GM19023 (cell line): ENCODE measurements around the gene LINS1.
"Not testable (repeated sequence)": the region's sequence is repeated elsewhere in the genome, so short reads cannot be mapped to it uniquely, and the experiment has no call there.

ENCODE experiments used
- ATAC-seq: cut with Tn5 transposase; IDR thresholded peaks from one replicate; pipeline ENCODE4 v1.9.1; 2021; ENCODE audit warnings: mild to moderate bottlenecking, moderate library complexity; ENCODE audit not compliant: unreplicated experiment

Gene LINS1

DNA sequence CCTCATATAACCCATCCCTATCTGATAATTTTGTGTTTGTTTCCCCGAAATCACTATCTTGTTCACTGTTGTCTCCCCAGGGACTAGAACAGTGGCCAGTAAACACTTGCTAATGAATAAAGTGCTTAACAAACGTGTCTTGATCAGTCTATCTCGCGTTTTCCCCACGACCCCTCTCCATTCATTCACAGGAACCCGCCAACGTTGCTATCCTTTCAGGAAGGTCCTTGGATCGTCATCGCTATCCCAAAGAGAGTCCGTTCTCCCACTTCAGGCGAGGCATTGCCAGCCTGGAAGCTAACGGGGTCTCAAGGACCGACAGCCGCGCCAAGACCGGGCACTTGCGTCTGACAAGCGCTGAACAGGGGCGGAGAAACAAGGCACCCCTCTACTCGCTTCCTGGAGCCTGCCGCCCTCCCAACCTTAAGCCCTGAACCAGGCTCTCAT, 344 bp downstream of the LINS1 start:
- ATAC-seq = peak; percentile 16

DNA sequence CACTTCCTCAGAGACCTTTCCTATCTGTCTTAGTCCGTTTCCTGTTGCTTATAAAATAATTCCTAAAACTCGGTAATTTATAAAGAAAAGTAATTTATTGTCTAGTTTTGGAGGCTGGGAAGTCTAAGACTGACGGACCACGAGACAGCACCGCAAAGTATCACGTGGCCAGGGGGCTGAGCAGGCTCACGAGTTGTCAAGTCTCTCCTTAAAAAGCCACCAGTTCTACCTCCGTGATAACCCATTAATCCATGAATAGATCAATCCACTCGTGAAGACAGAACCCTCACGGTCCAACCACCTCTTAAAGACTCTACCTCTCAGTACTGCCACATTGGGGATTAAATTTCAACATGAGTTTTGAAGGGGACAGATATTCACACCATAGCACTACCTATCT, 821 bp downstream of the LINS1 start:
- ATAC-seq = no peak

DNA sequence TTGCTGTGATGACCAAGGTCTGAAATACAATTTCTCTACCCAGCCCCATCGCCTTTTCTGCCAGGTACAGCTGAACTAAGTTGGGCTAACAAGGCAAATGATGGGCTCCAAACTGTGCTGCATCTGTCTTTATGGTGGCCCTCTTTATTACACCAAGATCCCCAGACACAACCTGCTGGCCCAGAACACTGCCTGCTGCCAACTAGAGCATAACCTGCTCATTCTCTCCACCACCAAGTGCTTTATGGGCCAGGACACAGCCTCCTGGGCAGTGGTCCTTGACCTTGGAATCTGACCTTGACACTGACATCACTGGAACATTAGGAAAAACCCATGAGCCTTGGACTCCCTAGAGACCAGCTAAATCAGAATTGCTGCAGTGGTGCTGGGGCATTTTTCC, 3.3 kb downstream of the LINS1 start:
- ATAC-seq = no peak

DNA sequence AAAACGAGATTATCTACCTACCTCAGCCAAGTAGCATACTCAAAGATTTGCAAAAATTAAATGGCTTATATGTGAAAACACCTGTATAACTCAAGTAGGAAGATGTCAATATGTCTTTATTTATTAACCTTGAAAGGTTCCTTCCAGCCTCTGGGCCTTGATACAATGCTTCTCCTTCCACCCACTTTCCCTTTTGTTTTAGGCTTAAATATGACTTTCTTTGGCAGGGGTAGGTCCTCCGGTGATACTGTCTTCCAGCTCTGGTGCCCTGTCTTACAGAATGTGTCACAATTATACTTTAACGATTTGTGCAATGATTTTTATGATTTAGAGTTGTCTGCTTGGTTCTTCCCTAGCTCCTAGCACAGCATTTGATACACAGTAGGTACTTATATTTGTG, 4.1 kb downstream of the LINS1 start:
- ATAC-seq = no peak

DNA sequence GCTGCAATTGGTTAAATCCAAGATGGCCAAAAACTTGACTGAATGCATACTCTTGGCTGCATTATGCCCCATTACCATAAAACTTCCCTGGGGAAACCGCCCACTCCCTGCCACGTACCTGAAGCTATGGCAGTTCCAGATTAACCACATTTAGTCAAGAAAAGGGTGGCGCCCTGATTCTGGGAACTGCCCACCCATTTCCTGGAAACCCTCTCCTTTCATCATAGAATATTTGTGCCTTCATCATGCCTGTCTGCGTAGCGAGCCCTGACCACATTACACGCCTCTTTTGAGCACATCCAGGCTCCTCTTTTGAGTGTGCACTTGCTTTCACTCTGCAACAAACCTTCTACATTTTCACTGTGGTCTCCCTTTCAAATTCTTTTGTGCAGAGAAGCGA, 5.2 kb downstream of the LINS1 start:
- peak; percentile 75 for ATAC-seq

DNA sequence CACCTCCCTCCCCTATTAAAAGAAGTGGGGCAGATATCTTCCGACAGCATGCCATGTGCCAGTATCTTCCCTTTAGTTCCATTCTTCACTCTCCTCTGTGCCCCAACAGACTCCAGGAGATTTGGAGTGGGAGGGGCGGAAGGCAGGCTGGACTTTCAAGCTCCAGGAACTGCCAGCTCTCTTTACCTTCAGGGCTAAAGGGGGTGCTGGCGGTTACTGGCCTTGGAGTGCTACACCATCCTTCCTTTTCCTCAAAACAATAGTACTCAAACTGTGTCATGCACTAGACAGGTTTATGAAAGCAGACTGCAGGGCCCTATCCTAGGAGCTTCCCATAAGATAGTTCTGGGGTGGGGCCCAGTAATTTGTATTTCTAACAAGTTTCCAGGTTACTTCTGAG, 6.0 kb downstream of the LINS1 start:
- no peak for ATAC-seq

DNA sequence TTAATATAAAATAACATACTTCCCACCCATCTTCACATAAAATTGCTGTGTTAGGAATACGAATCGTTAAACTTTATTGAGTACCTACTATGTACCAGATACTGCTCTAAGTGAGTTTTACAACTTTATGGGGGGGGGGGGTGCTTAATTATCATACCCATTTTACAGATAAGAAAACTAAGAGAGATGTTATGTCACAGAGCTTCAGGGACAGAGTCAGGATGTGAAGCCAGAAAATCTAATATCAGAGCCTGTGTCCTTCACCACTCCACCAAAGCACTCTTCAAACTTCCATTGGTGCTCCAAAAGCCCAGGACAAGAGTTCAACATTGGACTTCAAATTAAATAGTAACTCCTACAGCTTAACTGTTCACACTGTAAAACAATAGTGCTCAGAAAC, 8.6 kb downstream of the LINS1 start:
- no peak for ATAC-seq

DNA sequence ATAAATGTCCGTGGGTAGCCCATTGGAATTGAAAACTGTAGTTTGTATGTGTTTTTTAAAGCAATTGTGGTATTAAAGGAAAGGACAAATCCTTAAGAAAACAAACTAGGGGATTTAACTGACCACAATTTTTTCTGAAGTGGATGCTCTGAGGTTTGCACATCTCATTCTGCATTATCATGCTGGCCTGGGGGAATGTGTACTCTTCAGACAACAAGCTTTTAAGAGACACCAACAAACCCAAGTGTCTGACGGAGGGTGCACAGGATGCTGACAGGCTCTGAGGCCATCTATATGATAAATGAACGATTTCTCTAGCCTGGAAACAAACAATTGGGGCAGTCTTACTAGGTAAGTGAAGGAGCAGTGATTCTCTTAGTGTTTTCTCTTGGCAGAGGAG, 9.1 kb downstream of the LINS1 start:
- no peak for ATAC-seq

DNA sequence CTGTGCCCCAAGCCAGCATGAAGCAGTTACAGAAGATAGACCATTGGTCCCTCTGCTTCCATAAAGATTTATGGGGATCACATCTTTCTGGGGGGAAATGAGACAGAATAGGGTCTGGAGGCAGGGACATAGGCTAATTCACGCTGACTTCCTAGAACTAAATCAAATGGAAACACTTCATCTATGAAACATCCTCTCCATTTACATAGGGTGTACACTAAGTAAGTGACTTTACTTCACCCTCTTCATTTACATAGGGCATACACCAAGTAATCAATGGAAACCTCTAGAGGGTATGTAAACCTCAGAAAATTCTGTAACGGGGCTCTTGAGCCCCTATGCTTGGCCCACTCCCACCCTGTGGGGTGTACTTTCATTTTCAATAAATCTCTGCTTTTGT, 10.1 kb downstream of the LINS1 start:
- no peak for ATAC-seq

DNA sequence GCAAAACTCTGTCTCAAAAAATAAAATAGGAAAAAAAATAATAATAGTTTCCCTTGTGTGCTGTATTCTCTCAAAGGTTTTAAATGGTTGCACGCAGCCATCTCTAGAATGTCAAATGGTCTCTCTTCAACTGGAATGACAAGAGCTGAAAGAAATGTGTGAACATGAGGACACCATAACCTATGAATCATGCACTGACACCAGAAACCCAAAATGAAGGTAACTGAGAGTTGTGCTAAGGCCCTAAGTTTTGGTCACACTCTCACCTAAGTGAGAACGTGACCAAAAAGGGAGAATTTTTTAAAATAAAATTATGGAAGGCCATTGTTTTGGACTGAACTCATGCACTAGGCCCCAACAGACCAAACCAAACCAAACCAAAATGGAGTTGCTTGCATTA, 10.8 kb downstream of the LINS1 start:
- not testable (repeated sequence) for ATAC-seq

DNA sequence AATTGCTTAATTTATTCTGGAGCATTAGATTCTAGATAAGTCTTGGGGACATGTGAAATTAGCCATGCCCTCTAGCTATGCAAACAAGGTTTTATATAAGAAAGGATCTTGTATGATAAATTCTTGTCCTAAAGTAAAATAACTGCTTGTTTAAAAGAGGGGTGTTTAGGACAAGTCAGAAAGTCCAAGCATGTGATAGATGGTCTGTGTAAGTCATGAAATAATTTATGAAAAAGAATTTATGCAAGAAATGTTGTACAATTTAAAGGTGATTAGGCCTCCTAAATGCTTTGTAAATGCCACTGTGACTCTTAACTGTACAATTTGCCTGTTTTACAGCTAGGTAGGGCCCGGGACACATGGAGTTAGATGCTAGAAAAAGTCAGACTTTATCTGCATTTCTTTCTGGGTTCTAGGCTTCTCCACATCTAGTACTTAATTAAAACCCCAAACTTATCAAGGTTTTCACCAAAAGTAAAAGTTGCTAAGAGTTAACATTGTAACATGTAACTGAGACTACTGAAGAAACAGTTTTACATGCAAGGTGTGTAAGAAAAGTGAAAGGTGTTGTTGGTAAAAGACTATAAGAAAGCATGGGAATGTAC, 13.2 kb downstream of the LINS1 start:
- no peak for ATAC-seq

DNA sequence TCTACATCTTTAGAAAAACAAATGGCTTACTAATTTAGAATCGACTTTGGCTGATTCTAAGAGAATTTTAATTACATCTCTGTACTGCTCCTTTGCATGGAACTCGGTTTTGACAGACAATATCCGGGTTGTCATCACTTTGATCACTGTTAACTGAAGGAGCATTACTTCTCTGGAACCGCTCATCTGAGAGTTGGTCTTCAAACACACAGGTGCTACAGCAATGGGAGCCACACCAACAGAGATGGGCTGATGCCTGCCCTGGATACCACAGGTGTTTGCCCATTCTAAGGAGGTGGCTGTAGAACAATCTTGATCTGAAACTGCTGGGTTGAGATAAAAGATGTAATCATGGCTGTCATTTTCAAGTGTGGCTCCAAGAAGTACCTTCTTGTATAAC, 21.6 kb downstream of the LINS1 start:
- ATAC-seq = no peak

DNA sequence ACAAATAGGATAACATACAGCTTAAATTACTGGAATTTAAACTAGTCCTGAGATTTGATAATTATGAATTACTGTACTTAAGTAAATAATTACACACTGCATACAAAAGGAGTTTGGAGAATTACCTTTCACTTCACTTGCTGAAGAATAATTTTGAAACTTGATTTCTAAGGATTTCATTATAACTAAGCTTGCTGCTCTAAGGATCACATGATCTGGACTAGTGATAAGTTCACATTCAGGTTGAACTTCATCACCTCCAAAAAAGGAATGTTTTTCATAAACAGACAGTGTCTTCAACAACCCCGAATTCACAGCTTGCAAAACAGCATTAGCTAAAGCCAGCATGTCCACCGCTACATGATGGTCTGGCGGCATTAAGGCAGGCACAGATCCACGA, 28.5 kb downstream of the LINS1 start:
- ATAC-seq = no peak

DNA sequence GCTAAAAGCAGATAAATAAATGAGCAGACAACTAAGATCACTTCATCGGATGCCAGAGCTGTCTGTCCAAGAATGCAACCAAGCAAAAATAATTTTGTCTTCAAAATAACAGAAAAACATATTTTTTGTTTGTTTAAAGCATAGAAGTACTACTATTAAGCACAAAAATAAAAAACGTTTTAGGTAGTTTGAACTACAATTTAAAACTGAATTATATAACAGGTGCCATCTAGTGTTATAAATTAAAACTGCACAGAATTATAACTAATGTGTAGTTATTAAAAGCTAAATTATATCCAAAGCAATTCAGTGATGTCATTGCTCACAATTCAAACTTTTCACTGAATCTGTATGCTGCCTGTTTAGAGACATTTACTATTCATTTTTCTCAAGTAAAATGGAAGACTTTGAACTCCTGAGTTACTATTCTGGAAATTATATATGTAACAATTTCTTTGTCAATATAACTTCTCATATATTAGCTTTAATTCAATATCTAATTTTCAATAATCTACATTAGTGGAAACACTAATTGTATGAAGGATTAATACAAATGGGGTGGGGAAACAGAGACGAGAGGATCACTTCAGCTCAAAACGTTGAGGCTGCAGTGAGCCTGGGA, 29.5 kb downstream of the LINS1 start:
- ATAC-seq = no peak

DNA sequence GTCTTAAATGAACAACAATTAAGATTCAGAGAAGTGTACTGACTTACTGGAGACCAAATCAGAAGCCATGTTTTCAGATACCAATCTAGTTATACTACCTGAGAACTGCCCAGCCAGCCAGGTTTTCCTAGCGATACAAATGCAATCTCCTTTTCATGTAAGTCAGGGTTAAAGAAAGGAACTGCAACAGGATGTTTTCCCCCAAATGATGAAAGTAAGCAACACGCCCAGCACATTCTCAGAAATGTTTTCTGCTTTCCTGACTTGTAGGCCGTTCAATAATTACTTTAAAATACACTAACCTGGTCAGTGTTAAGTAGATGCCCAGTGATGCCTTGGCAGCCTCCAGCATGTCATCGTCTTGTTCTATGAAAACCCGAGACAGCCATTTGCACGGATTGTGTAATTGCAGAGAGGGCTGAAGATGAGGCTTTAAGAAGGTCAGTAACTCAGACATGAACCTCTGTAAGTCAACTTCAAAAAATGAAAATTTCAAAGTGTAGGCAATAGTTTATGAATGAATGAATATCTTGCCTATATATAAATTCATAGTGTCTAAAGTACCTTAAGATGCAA, 30.3 kb downstream of the LINS1 start:
- ATAC-seq = no peak

DNA sequence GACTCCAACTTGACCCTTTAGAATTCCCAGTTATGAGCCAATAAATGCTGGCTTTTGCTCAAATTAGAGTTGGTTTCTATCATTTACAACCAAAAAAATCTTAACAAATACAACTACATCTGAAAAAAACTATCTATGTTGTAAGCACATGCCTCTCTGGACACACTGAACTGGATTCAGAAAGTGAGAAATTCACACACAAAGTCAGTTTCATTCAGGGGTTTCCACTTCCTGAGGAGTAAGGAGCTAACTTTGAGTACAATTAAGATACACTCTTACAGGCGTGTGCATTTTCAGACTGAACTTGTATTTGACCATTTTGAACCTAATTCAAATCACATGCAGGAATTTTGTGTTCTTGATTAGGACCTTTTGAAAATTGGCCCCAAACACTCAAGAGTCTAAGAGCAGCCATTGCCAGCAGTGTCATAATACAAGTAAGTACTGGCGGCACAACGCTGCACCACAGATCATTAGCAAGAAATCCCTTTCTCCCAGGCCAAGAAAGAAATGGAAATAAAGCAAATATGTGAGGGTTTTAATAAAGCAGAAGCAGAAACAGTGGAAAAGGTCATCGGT, 31.2 kb downstream of the LINS1 start:
- peak; percentile 60 for ATAC-seq

DNA sequence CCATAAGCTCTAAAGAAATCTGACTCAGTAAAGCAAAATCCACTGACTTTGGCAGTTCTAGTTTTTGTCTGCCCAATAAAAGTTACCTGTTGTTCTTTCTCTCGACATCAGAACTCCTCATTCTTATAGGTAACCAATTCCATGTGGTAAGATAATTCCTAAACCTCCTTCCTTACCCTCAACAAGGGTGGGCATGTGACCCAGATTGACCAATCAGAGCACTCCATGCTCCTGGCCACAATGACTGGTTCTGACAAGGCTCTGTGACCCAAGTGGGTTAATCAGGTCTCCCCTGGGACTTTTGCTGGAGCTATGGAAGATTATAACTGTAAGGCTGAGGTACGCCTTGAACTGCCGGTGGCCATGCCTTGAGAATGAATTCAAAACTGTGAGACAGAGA, 31.7 kb downstream of the LINS1 start:
- no peak for ATAC-seq

DNA sequence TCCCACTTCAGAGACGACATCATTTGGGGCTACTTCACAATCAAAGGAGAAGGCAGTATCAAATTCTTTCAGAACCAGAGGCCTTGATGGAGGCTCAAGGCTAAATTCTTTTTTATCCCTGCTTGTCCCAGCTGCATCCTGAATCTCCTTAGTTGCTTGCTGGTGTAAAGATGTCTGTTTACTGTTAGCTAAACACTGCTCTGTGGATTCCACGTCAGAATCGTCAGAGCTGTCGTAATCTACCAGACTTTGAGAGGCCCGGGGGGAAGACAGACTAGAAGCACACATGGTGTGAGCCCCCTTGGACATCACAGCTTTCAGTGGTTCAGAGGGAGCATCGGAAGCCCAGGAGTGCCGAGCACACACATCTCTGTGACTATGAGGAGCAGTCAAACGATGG, 32.6 kb downstream of the LINS1 start:
- no peak for ATAC-seq

DNA sequence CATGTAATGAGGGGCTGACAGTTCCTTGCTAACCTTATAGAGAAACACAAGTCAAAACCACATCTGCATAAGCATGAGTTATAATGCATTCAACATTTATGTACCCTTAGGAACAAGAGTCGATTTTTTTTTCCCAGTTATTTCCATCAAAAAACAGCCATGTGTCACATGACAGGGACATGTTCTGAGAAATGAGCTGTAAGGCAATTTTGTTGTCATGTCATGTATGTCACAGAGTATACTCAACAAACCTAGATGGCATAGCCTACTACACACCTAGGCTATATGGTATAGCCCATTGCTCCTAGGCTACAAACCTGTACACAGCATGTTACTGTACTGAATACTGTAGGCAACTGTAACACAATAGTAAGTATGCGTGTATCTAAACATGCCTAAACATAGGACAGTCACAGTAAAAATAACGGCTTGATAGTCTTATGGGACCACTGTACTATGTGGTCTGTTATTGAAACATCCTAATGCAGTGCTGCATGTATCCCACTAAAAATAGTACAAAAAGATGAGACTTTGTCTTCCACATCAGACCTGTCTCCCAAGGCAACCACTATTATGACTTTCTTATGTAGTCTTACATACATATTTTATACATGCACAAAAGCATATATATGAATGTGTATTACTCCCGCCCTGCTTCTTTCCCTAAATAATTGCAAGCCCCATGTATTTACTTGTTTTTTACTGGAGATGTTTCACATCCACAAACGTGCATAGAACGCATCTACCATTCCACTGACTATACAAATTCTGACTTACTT, 34.9 kb downstream of the LINS1 start:
- no peak for ATAC-seq

DNA sequence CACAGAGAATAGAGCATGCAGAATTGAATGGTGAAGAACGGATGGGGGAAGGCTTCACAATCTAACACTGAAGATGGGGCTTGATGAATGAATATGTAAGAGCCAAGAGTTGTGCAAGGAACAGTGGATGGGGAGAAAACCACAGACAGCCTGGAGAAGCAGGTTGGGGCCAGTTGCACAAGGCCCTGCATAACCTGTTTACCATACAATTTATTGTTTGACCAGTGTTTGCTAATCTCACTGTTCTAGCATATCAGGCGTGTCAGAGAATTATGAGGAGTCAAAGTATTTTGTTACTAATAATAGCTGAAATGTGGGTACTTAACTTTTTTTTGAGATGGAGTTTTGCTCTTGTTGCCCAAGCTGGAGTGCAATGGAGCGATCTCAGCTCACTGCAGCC, 36.4 kb downstream of the LINS1 start:
- no peak for ATAC-seq

DNA sequence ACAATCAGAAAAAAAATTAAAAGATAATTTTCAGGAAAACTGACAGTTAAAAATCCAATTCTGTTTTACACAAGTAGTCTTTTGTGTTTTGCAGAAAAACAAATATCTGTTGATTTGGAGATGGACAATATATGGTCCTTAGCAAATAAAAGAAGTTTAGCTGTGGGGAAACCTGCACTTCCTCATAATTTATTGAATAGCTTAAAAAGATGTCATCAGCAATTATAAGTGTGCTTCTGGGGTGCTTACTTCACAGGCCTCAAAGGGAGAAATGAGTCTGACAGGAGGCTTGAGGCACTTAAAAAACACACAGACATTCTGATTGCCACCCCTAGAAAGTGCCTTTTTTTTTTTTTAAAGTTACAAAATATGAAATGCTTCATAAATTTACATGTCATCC, 41.7 kb downstream of the LINS1 start:
- no peak for ATAC-seq

DNA sequence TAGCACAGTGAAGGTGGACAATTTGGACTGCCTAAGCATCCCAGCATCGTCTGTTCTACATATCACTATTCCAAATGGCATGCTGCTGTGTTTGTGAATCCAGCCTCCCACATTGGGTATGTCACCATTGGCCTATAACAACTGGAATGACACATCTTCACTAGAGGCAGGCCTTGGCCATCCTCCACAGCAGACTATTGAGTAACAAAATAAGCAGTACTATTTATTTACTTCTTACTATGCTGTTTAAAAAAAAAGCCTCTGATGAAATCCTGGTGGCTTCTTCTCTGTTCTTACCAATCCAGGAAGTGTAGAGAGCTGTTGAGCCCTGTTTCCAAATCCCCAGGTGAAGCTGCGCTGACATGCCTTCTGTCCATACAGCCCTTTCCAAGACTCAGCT, 42.7 kb downstream of the LINS1 start:
- no peak for ATAC-seq
